Thyroid gland (tissue), 4 donors: Measurements from ENCODE around the gene STUB1. TPM values are rescaled to one million over a fixed set of nuclear protein-coding genes. Genes with fewer than 3 reads are reported as not detected.
A peak's percentile ranks its signal among the peaks of the same experiment; 100 is the strongest.

ENCODE experiments used
- DNase-seq, 2 donors: peaks; one replicate each; pipeline ENCODE4 v3.0.0-alpha.2; 2019
- H3K27ac ChIP-seq, 3 donors: fragments of 200-600 bp; sonication (generic); 1 replicate in 2 of 3; 2 replicates in 1 of 3; pipeline ENCODE4 v1.5.1; 2016 to 2019; ENCODE audit warnings: mild to moderate bottlenecking in 1 of 3, moderate library complexity in 1 of 3
- H3K27me3 ChIP-seq: fragments of 200-600 bp; sonication (generic); one replicate; pipeline ENCODE4 v1.5.1; 2019
- H3K36me3 ChIP-seq, 2 donors: fragments of 200-600 bp; sonication (generic); one replicate each; pipeline ENCODE4 v1.5.1; 2016 to 2019
- H3K4me1 ChIP-seq, 2 donors: fragments of 200-600 bp; sonication (generic); one replicate each; pipeline ENCODE4 v1.5.1; 2017 to 2019
- H3K4me3 ChIP-seq, 3 donors: fragments of 200-600 bp; sonication (generic); replicated peaks in 1 of 3; 1 replicate in 2 of 3; 2 replicates in 1 of 3; pipeline ENCODE4 v1.5.1; 2016; ENCODE audit warnings: mild to moderate bottlenecking in 1 of 3
- H3K9me3 ChIP-seq: fragments of 200-600 bp; sonication (generic); one replicate; pipeline ENCODE4 v1.5.1; 2017
- CTCF ChIP-seq, 6 experiments: fragments of 200-600 bp in 3 of 6; fragments of 450-650 bp in 3 of 6; sonication (generic) in 3 of 6; IDR thresholded peaks; one replicate each; pipeline ENCODE4 v1.5.1; 2016 to 2019; ENCODE audit warnings: antibody characterized with exemption in 6 of 6, mild to moderate bottlenecking in 2 of 6, inconsistent platforms in 1 of 6, moderate library complexity in 1 of 6
- POLR2A ChIP-seq, 2 donors: fragments of 450-650 bp; IDR thresholded peaks; one replicate each; pipeline ENCODE4 v1.6.1; 2017; ENCODE audit warnings: antibody characterized with exemption in 2 of 2, mild to moderate bottlenecking in 2 of 2, moderate library complexity in 1 of 2
- WGBS, 2 donors: methylation state at CpG; one replicate each; pipeline ENCODE4 v1.1.5; 2017; 5-methylcytosine and 5-hydroxymethylcytosine counted together
- intact Hi-C: fragments of 100-400 bp; cut with DNase I; formaldehyde crosslinking; loops from one replicate; pipeline ENCODE4 v1.15.1; 2023
- total RNA-seq, 4 donors: library from RNA; depleted of rRNA; stranded (reverse); fragments of >200 nt; gene quantifications; one replicate each; pipeline ENCODE4 v1.2.3, GENCODE V29; 2016

Gene STUB1
- total RNA-seq, 4 donors from 2014 or later, result 134 to 206 (median 162) TPM

- Histone ChIP-seq H3K36me3 (no peaks in the 10 kb centered on the region), H3K27me3 (no peaks in the 10 kb centered on the region), H3K4me1 (peaks cover 51 to 68% of the 10 kb centered on the region in 2 donors), H3K27ac (no peak overlapping the region), H3K4me3 (no peak overlapping the region), H3K9me3 (no peaks in the 10 kb centered on the region)
- WGBS, 2 donors, result 93 to 98% methylated on average over 12 of the region's 12 CpGs
- TF ChIP-seq CTCF (IDR thresholded peaks at IDR 0.05), result no peak
- TF ChIP-seq POLR2A (IDR thresholded peaks at IDR 0.05), result no peak
- intact Hi-C loops, result no loop called here
- no peak for DNase-seq
Measured at GRCh38 chr16:644556-644955, 35.7 kb upstream of the STUB1 start.

GRCh38 chr16:645852-646678 is 34.1 kb upstream of the STUB1 start:
- WGBS, 2 donors, result 62 to 68% methylated on average over 30 of the region's 32 CpGs
- Histone ChIP-seq H3K27ac (peak overlapping the region; percentile 28 to 92 (median 61)), H3K9me3 (no peaks in the 10 kb centered on the region), H3K4me1 (peaks cover 56 to 71% of the 10 kb centered on the region in 2 donors), H3K4me3 (no peak overlapping the region), H3K36me3 (no peaks in the 10 kb centered on the region), H3K27me3 (no peaks in the 10 kb centered on the region)
- no peak for TF ChIP-seq POLR2A (IDR thresholded peaks at IDR 0.05)
- TF ChIP-seq CTCF (IDR thresholded peaks at IDR 0.05), result no peak
- peak; percentile 84 to 90 for DNase-seq
- intact Hi-C loops, result no loop called here

GRCh38 chr16:646679-647172 is 33.5 kb upstream of the STUB1 start:
- WGBS, 2 donors, result 82 to 94% methylated on average over 17 to 22 of the region's 22 CpGs

GRCh38 chr16:647173-647902 is 32.9 kb upstream of the STUB1 start:
- Histone ChIP-seq H3K9me3 (no peaks in the 10 kb centered on the region), H3K4me1 (peaks cover 51 to 67% of the 10 kb centered on the region in 2 donors)
- 79 to 87% methylated on average over 13 of the region's 25 CpGs for WGBS, 2 donors

More at GRCh38 chr16:646679-647172, 33.5 kb upstream of the STUB1 start:
- Histone ChIP-seq H3K9me3 (no peaks in the 10 kb centered on the region), H3K4me1 (peaks cover 51 to 67% of the 10 kb centered on the region in 2 donors), H3K27ac (peak overlapping the region in 2 of 3 donors; percentile 61 to 92), H3K36me3 (no peaks in the 10 kb centered on the region), H3K4me3 (no peak overlapping the region), H3K27me3 (no peaks in the 10 kb centered on the region)
- intact Hi-C loops, result no loop called here
- TF ChIP-seq CTCF (IDR thresholded peaks at IDR 0.05) (no peak), POLR2A (IDR thresholded peaks at IDR 0.05) (no peak)
- no peak for DNase-seq

More at GRCh38 chr16:647173-647902, 32.9 kb upstream of the STUB1 start:
- H3K27ac ChIP-seq, result peak overlapping the region in 2 of 3 donors; percentile 71 to 92
- DNase-seq, result peak; percentile 42 to 48
- H3K4me3 ChIP-seq, result no peak overlapping the region
- intact Hi-C loops, result no loop called here
- H3K36me3 ChIP-seq, result peaks cover 0 to 5% of the 10 kb centered on the region in 2 donors
- TF ChIP-seq POLR2A (IDR thresholded peaks at IDR 0.05) (no peak), CTCF (IDR thresholded peaks at IDR 0.05) (no peak)
- no peaks in the 10 kb centered on the region for H3K27me3 ChIP-seq
